Heart left ventricle (tissue), 16 donors: ENCODE results near the gene CDRT4. TPM values are rescaled to one million over a fixed set of nuclear protein-coding genes. Genes with fewer than 3 reads are reported as not detected.

Experiments used
- ATAC-seq, 4 donors: fragments of 200-7000 bp; cut with Tn5 transposase; one replicate each; pipeline ENCODE4 v1.9.1; 2020 to 2022; ENCODE audit warnings: moderate library complexity in 4 of 4, mild to moderate bottlenecking in 3 of 4, moderate number of reproducible peaks in 1 of 4
- DNase-seq, 5 donors: peaks; one replicate each; pipeline ENCODE4 v3.0.0-alpha.2; 2020
- H3K27ac ChIP-seq, 12 donors: fragments of 200-600 bp; sonication (generic) in 4 of 12; one replicate each; pipeline versions ENCODE4 v1.5.0 to v1.8.0; 2016 to 2022; ENCODE audit warnings: mild to moderate bottlenecking in 2 of 12
- H3K27me3 ChIP-seq, 9 donors: fragments of 200-600 bp; sonication (generic) in 2 of 9; one replicate each; pipeline versions ENCODE4 v1.5.1 to v1.8.0; 2016 to 2022; ENCODE audit warnings: mild to moderate bottlenecking in 3 of 9
- H3K36me3 ChIP-seq, 9 donors: fragments of 200-600 bp; sonication (generic) in 2 of 9; one replicate each; pipeline versions ENCODE4 v1.5.0 to v1.8.0; 2018 to 2022; ENCODE audit warnings: mild to moderate bottlenecking in 2 of 9
- H3K4me1 ChIP-seq, 12 donors: fragments of 200-600 bp; sonication (generic) in 4 of 12; one replicate each; pipeline versions ENCODE4 v1.5.0 to v1.8.0; 2016 to 2022; ENCODE audit warnings: mild to moderate bottlenecking in 3 of 12
- H3K4me3 ChIP-seq, 12 donors: fragments of 200-600 bp; sonication (generic) in 4 of 12; one replicate each; pipeline versions ENCODE4 v1.5.0 to v1.8.0; 2017 to 2022; ENCODE audit warnings: mild to moderate bottlenecking in 9 of 12, moderate library complexity in 4 of 12
- H3K9me3 ChIP-seq, 12 donors: fragments of 200-600 bp; sonication (generic) in 4 of 12; one replicate each; pipeline versions ENCODE4 v1.5.0 to v1.8.0; 2016 to 2022; ENCODE audit warnings: mild to moderate bottlenecking in 1 of 12
- POLR2A ChIP-seq, 2 donors: fragments of 450-650 bp; IDR thresholded peaks; one replicate each; pipeline ENCODE4 v1.6.1; 2017; ENCODE audit warnings: antibody characterized with exemption in 2 of 2, mild to moderate bottlenecking in 2 of 2, moderate library complexity in 2 of 2
- WGBS, 4 donors: extraction: QIAGEN DNeasy Blood & Tissue Kit in 2 of 4; methylation state at CpG; one replicate each; pipeline versions ENCODE4 v1.1.5 to v1.1.7; 2013 to 2018; 5-methylcytosine and 5-hydroxymethylcytosine counted together
- intact Hi-C, 10 donors: fragments of 100-400 bp; cut with DNase I; formaldehyde crosslinking; loops; one replicate each; pipeline versions ENCODE4 v1.11.1 to v1.14.2; 2022
- polyA plus RNA-seq, 2 donors: library from polyadenylated mRNA; stranded (reverse); fragments of 200-250 nt; gene quantifications; one replicate each; pipeline ENCODE4 v1.2.3, GENCODE V29; 2013
- total RNA-seq, 9 donors: library from RNA; depleted of rRNA in 2 of 9; stranded (reverse); fragments of >200 nt in 2 of 9; fragmentation: NEBNext Ultra II Directional in 3 of 9; extraction: Animal tissue kit (Norgen Biotek cat#: 25700) in 3 of 9; gene quantifications; one replicate each; pipeline versions ENCODE4 v1.1.0 to v1.2.4, GENCODE V29; 2016 to 2023
- TF ChIP-seq, protein P1 (sequence below), 12 donors: fragments of 200-600 bp; sonication (generic) in 4 of 12; IDR thresholded peaks; one replicate each; pipeline versions ENCODE4 v1.5.0 to v1.8.0; 2018 to 2022; ENCODE audit warnings: antibody characterized with exemption in 12 of 12, mild to moderate bottlenecking in 5 of 12
- donor health status: ischemic (EF 13 %, LVEDD 7.1; RV severe dilation, severe dysfunction).
- donor health status: healthy with polysubstance abuse.
- donor health status: DM: no; HTN: yes; CAD: no.
- donor health status: DM: no; HTN: no; CAD: no.
- donor health status: ischemic (EF 25% LVEDD 6.9; RV normal size, moderate dysfunction).
- donor health status: ischemic (EF 25% LVEDD 5.7; RV mildly dilated, moderate dysfunction).
- donor health status: healthy.
- donor health status: DM: yes; HTN: yes; CAD: no.
- donor health status: ischemic (EF 35%, LVEDD 5.7; RV mildly dilated, moderate dysfunction).
- donor health status: nonischemic (EF 11% LVEDD 7.7; RV severe dilation, severe dysfunction).
- donor health status: DM: yes; HTN: yes; CAD: no.
- donor health status: PGD.
- donor health status: ischemic (EF 29% LVEDD 5.4; RV normal size, mild dysfunction).
- donor health status: nonischemic (EF 23%, LVEDD 6.1; RV moderate dilation, normal function).

The CDRT4 gene
- total and polyA plus RNA-seq, 11 donors, result 0.12 to 4.7 (median 0.96) TPM; not detected in 2

- H3K27ac ChIP-seq, result no peak overlapping the region
- WGBS, 4 donors, result 35 to 53% (median 50%) methylated on average over 1 of the region's 1 CpG
- H3K4me1 ChIP-seq, result peaks cover 0 to 41% (median 27%) of the 10 kb centered on the region in 12 donors
- H3K27me3 ChIP-seq, result no peaks in the 10 kb centered on the region
- intact Hi-C loops, result no loop called here
- TF ChIP-seq, protein P1, sequence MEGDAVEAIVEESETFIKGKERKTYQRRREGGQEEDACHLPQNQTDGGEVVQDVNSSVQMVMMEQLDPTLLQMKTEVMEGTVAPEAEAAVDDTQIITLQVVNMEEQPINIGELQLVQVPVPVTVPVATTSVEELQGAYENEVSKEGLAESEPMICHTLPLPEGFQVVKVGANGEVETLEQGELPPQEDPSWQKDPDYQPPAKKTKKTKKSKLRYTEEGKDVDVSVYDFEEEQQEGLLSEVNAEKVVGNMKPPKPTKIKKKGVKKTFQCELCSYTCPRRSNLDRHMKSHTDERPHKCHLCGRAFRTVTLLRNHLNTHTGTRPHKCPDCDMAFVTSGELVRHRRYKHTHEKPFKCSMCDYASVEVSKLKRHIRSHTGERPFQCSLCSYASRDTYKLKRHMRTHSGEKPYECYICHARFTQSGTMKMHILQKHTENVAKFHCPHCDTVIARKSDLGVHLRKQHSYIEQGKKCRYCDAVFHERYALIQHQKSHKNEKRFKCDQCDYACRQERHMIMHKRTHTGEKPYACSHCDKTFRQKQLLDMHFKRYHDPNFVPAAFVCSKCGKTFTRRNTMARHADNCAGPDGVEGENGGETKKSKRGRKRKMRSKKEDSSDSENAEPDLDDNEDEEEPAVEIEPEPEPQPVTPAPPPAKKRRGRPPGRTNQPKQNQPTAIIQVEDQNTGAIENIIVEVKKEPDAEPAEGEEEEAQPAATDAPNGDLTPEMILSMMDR (IDR thresholded peaks at IDR 0.05), result no peak
- no peak for TF ChIP-seq POLR2A (IDR thresholded peaks at IDR 0.05)
- DNase-seq (no peak), ATAC-seq (no peak)
- H3K9me3 ChIP-seq, result peaks cover 0 to 11% (median 0%) of the 10 kb centered on the region in 12 donors
- H3K36me3 ChIP-seq, result peaks cover 0 to 5% (median 0%) of the 10 kb centered on the region in 9 donors
- no peak overlapping the region for H3K4me3 ChIP-seq
These were observed 14.7 kb downstream of the CDRT4 start for GRCh38 chr17:15452746-15453145.

DNA sequence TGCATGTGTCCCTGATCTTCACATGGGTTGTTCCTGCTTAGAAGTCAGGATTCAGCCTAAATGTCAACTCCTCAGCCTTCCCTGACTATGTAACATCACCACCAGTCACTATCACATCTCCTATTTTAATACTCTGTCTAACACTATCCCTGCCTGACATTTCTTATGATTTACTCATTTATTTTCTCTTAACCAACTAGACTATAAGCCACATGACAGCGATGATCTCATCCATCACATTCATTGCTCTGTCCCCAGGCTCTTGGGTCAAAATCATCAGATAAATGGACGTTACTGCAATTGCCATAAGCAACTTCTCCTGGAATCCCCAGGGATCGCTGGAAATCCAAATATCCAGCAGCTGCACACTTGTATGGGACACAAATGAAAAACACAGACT, 15.7 kb downstream of the CDRT4 start:
- Histone ChIP-seq H3K9me3 (peaks cover 0 to 11% (median 0%) of the 10 kb centered on the region in 12 donors), H3K27me3 (no peaks in the 10 kb centered on the region), H3K4me1 (peaks cover 0 to 34% (median 21%) of the 10 kb centered on the region in 12 donors), H3K36me3 (peaks cover 0 to 5% (median 0%) of the 10 kb centered on the region in 9 donors), H3K27ac (no peak overlapping the region), H3K4me3 (no peak overlapping the region)
- ATAC-seq (no peak), DNase-seq (no peak)
- intact Hi-C loops, result no loop called here
- WGBS, 4 donors, result 77 to 79% (median 78%) methylated on average over 3 of the region's 3 CpGs
- TF ChIP-seq POLR2A (IDR thresholded peaks at IDR 0.05), result no peak
- TF ChIP-seq, protein P1 (IDR thresholded peaks at IDR 0.05), result no peak

- TF ChIP-seq, protein P1 (IDR thresholded peaks at IDR 0.05), result no peak
- no peak for TF ChIP-seq POLR2A (IDR thresholded peaks at IDR 0.05)
- Histone ChIP-seq H3K36me3 (peaks cover 0 to 5% (median 0%) of the 10 kb centered on the region in 9 donors), H3K9me3 (no peaks in the 10 kb centered on the region), H3K4me3 (no peak overlapping the region), H3K27ac (peak overlapping the region; percentile 47 to 87 (median 74)), H3K4me1 (peaks cover 0 to 43% (median 24%) of the 10 kb centered on the region in 12 donors), H3K27me3 (no peaks in the 10 kb centered on the region)
- ATAC-seq (peak in 2 of 4 donors; percentile 9 to 18), DNase-seq (no peak)
- 79 to 89% (median 84%) methylated on average over 7 of the region's 7 CpGs for WGBS, 4 donors
- intact Hi-C loops, result loop anchor here in 2 of 10 donors (2.0 to 5.0 kb wide), 2 partner anchors 42 to 44 kb away; no protein-coding TSS in a partner anchor
These were observed 18.9 kb downstream of the CDRT4 start for GRCh38 chr17:15448580-15448956.

GRCh38 chr17:15447928-15448579, 19.4 kb downstream of the CDRT4 start:
- Histone ChIP-seq H3K27me3 (no peaks in the 10 kb centered on the region), H3K4me1 (peaks cover 0 to 43% (median 24%) of the 10 kb centered on the region in 12 donors), H3K36me3 (peaks cover 0 to 5% (median 0%) of the 10 kb centered on the region in 9 donors), H3K27ac (peak overlapping the region; percentile 47 to 87 (median 74)), H3K4me3 (no peak overlapping the region), H3K9me3 (no peaks in the 10 kb centered on the region)
- no peak for TF ChIP-seq POLR2A (IDR thresholded peaks at IDR 0.05)
- TF ChIP-seq, protein P1 (IDR thresholded peaks at IDR 0.05), result no peak
- ATAC-seq (peak; percentile 57 to 74 (median 72)), DNase-seq (no peak)
- intact Hi-C loops, result loop anchor here in 2 of 10 donors (2.0 to 5.0 kb wide), 2 partner anchors 43 to 44 kb away; no protein-coding TSS in a partner anchor
- WGBS, 4 donors, result 48 to 64% (median 54%) methylated on average over 6 of the region's 6 CpGs
